Measurements from ENCODE around the gene SLC25A13. TPM values are rescaled to one million over a fixed set of nuclear protein-coding genes. Genes with fewer than 3 reads are reported as not detected.

SLC25A13 gene
- total RNA-seq, 1 experiment from 2014 or later, result 71.7 TPM

DNA sequence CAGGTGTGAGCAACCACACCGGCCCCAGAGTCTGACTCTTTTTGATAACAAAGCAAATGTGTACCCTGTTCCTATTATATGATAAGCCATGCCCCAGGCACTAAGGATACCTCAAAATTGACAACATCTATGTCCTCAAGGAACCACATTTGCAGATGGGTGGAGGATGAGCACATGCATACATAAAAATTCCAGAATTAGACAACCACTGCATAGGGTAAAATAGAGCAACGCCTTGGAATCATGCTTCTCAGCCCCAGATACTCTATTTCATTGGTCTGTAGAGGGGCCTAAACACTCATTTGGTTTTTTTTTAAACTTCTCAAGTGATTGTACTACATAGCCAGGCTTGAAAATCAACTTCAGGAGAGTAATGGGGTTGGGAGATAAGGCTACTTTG lies 78.7 kb downstream of the SLC25A13 start:
- no peak overlapping the region; a peak in 1 of 7 replicates for H3K27ac Mint-ChIP-seq
- H3K23me2 ChIP-seq (ENCODE audit: insufficient read length, low read depth, low read length, poor library complexity, severe bottlenecking), result no peaks in the 10 kb centered on the region
- DNase-seq, result no peak

More for the DNA sequence above, 78.7 kb downstream of the SLC25A13 start:
- WGBS (ENCODE audit: extremely low coverage, insufficient read length, low lambda C conversion rate), result no CpG with 5 or more reads among the region's 2 CpGs
- Histone ChIP-seq H4K8ac (replicated peaks; ENCODE audit: insufficient read length, low read depth, low read length) (no peak overlapping the region), H2BK5ac (ENCODE audit: insufficient read length, low read length) (no peak overlapping the region), H3K4me1 (ENCODE audit: insufficient read depth, low read length) (no peaks in the 10 kb centered on the region), H2AFZ (ENCODE audit: low read length) (no peak overlapping the region), H3K18ac (ENCODE audit: insufficient read length, low read depth, low read length) (no peak overlapping the region), H2AK5ac (ENCODE audit: insufficient read length, low read length) (no peak overlapping the region), H3K9ac (ENCODE audit: extremely low read depth, insufficient read length, low read length) (no peak overlapping the region), H3K14ac (ENCODE audit: insufficient read depth, low read length) (no peak overlapping the region), H3K23ac (ENCODE audit: insufficient read length, low read depth, low read length) (no peak overlapping the region), H4K5ac (ENCODE audit: insufficient read length, low read depth, low read length) (no peak overlapping the region), H3T11ph (ENCODE audit: low read length) (no peak overlapping the region), H2BK15ac (ENCODE audit: low read depth, low read length) (no peak overlapping the region), H3K9me3 (ENCODE audit: control insufficient read depth, low read depth, low read length) (no peaks in the 10 kb centered on the region), H3K79me2 (ENCODE audit: insufficient read depth, low read length) (peaks cover 2% of the 10 kb centered on the region; the same call in 1 of the 2 replicates), H2BK12ac (ENCODE audit: insufficient read length, low read depth, low read length) (no peak overlapping the region), H3K4ac (ENCODE audit: low read depth, low read length) (no peak overlapping the region), H3K56ac (ENCODE audit: insufficient read length, low read depth, low read length) (no peak overlapping the region), H2BK20ac (ENCODE audit: low read depth, low read length, poor library complexity, severe bottlenecking) (no peak overlapping the region), H4K91ac (ENCODE audit: insufficient read length, low read depth, low read length) (no peak overlapping the region), H3K4me2 (ENCODE audit: insufficient read depth, insufficient read length, low read length) (no peak overlapping the region), H3K27me3 (ENCODE audit: insufficient read depth, low read length) (no peaks in the 10 kb centered on the region), H3K79me1 (ENCODE audit: insufficient read depth, low read depth, low read length, poor library complexity, severe bottlenecking) (no peaks in the 10 kb centered on the region), H2BK120ac (ENCODE audit: low read depth, low read length, poor library complexity, severe bottlenecking) (no peak overlapping the region), H4K20me1 (ENCODE audit: control insufficient read depth, insufficient read depth, insufficient read length) (no peaks in the 10 kb centered on the region), H3K27ac (ENCODE audit: insufficient read length, low read depth, low read length) (no peak overlapping the region)
- Mint-ChIP-seq H3K4me1 (peaks cover 4% of the 10 kb centered on the region in 2 experiments), H3K4me3 (no peak overlapping the region), H3K9me3 (no peaks in the 10 kb centered on the region), H3K36me3 (ENCODE audit: insufficient read depth in 1 of 3, low read depth in 3 of 3) (no peaks in the 10 kb centered on the region), H3K27me3 (ENCODE audit: low read depth) (no peaks in the 10 kb centered on the region)
- TF ChIP-seq, protein P1, sequence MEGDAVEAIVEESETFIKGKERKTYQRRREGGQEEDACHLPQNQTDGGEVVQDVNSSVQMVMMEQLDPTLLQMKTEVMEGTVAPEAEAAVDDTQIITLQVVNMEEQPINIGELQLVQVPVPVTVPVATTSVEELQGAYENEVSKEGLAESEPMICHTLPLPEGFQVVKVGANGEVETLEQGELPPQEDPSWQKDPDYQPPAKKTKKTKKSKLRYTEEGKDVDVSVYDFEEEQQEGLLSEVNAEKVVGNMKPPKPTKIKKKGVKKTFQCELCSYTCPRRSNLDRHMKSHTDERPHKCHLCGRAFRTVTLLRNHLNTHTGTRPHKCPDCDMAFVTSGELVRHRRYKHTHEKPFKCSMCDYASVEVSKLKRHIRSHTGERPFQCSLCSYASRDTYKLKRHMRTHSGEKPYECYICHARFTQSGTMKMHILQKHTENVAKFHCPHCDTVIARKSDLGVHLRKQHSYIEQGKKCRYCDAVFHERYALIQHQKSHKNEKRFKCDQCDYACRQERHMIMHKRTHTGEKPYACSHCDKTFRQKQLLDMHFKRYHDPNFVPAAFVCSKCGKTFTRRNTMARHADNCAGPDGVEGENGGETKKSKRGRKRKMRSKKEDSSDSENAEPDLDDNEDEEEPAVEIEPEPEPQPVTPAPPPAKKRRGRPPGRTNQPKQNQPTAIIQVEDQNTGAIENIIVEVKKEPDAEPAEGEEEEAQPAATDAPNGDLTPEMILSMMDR (conservative IDR thresholded peaks at IDR 0.05), result no peak

Measured in H9 (cell line).